ENCODE data around the gene CEL.
A peak's percentile ranks its signal among the peaks of the same experiment; 100 is the strongest.
"Not testable (repeated sequence)": the region's sequence is repeated elsewhere in the genome, so short reads cannot be mapped to it uniquely, and the experiment has no call there.

CEL gene

DNA sequence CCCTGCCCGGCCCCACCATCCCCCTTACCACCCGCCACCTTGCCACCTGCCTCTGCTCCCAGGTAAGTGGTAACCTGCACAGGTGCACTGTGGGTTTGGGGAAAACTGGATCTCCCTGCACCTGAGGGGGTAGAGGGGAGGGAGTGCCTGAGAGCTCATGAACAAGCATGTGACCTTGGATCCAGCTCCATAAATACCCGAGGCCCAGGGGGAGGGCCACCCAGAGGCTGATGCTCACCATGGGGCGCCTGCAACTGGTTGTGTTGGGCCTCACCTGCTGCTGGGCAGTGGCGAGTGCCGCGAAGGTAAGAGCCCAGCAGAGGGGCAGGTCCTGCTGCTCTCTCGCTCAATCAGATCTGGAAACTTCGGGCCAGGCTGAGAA is at the start of gene CEL:
Gene CEL (plus strand): TSS at position 218 of the 382 bp plus-strand sequence. CDS start 22 bp downstream, at position 240.
- H3K4me3 ChIP-seq (ENCODE audit: insufficient read length, low read depth); H3K27me3 ChIP-seq (ENCODE audit: insufficient read depth, insufficient read length); H3K9me3 ChIP-seq (ENCODE audit: insufficient read depth, low read length); DNase-seq (ENCODE audit: low read depth, low spot score); H3K9ac ChIP-seq (ENCODE audit: insufficient read length, low read depth): not testable (repeated sequence)
- Histone ChIP-seq H3K4me1 (ENCODE audit: insufficient read depth, insufficient read length) (peaks cover 31% of the 10 kb centered on the region), H3K36me3 (ENCODE audit: insufficient read depth, insufficient read length, low read length) (peaks cover 56% of the 10 kb centered on the region)

DNA sequence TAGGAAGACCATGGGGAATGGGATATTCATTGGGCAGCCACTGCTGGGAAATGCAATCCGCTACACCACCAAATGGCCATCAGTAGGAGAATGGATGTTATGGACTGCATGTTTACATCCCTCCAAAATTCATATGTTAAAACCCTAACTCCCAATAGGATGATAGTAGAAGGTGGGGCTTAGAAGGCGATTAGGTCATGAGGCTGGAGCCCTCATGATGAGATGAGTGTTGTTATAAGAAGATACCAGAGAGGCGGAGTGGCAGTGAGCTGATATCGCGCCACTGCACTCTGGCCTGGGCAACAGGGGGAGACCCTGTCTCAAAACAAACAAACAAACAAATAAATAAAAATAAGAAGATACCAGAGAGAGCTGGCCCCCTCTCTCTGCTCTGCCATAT is 47.1 kb upstream of the CEL start:
- no peak for TF ChIP-seq SUZ12 (IDR thresholded peaks at IDR 0.05; ENCODE audit: extremely low read depth, insufficient read depth, insufficient read length)
- no peak for TF ChIP-seq YY1 (IDR thresholded peaks at IDR 0.05; ENCODE audit: insufficient read depth, insufficient read length)
- no peak for TF ChIP-seq ZNF274 (IDR thresholded peaks at IDR 0.05; ENCODE audit: low read depth, low read length)
- DNase-seq (ENCODE audit: low read depth, low spot score) = no peak
- Histone ChIP-seq H3K36me3 (ENCODE audit: insufficient read depth, insufficient read length, low read length) (no peaks in the 10 kb centered on the region), H3K27me3 (ENCODE audit: insufficient read depth, insufficient read length) (peaks cover 21% of the 10 kb centered on the region), H3K4me1 (ENCODE audit: insufficient read depth, insufficient read length) (no peaks in the 10 kb centered on the region), H3K9me3 (ENCODE audit: insufficient read depth, low read length) (0 out of 2 replicates have a peak, but pooled peaks cover 4% of the 10 kb centered on the region), H3K4me3 (ENCODE audit: insufficient read length, low read depth) (no peak overlapping the region), H3K9ac (ENCODE audit: insufficient read length, low read depth) (no peak overlapping the region)

DNA sequence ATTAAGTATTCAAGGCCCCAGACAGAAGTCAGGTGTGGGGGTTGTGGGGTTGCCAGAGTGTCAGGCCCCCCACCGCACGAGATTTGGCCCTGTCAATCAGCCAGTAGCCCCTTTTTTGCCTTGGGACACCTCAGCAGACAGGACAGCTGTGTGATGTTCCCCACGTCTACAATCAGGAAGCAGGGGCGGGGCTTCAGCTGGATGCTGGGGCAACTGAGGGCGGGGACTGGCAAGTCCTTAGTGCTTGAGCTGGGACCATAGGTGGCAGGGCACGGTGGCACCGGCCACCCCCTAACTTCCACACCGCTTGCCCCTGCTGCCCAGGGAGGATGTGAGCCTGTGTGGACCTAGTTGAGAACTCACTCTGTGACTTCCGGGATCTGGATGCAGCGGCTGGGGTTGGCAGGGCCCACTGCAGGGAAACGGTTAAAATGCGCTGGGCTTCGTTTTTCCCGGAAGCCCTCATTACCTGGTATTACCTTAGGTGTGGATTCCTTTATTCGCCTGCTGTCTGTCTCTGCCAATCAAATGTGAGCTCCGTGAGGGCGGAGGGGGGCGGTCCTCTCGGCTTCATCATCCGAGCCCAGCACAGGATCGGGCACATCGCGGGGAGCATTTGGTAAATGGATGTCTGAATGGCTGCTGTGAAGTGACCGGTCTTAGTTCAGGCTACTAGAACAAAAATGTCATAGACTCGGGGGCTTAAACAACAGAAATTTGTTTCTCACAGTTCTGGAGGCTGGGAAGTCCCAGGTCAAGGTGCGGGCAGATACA is 38.5 kb upstream of the CEL start:
- no peaks in the 10 kb centered on the region for H3K9me3 ChIP-seq (ENCODE audit: insufficient read depth, low read length)
- peaks cover 4% of the 10 kb centered on the region for H3K27me3 ChIP-seq (ENCODE audit: insufficient read depth, insufficient read length)
- H3K9ac ChIP-seq (ENCODE audit: insufficient read length, low read depth) = no peak overlapping the region
- no peaks in the 10 kb centered on the region for H3K36me3 ChIP-seq (ENCODE audit: insufficient read depth, insufficient read length, low read length)
- DNase-seq (ENCODE audit: low read depth, low spot score) = no peak
- no peaks in the 10 kb centered on the region for H3K4me1 ChIP-seq (ENCODE audit: insufficient read depth, insufficient read length)
- TF ChIP-seq ZNF274 (IDR thresholded peaks at IDR 0.05; ENCODE audit: low read depth, low read length) (no peak), YY1 (IDR thresholded peaks at IDR 0.05; ENCODE audit: insufficient read depth, insufficient read length) (no peak), SUZ12 (IDR thresholded peaks at IDR 0.05; ENCODE audit: extremely low read depth, insufficient read depth, insufficient read length) (no peak)
- no peak overlapping the region for H3K4me3 ChIP-seq (ENCODE audit: insufficient read length, low read depth)

DNA sequence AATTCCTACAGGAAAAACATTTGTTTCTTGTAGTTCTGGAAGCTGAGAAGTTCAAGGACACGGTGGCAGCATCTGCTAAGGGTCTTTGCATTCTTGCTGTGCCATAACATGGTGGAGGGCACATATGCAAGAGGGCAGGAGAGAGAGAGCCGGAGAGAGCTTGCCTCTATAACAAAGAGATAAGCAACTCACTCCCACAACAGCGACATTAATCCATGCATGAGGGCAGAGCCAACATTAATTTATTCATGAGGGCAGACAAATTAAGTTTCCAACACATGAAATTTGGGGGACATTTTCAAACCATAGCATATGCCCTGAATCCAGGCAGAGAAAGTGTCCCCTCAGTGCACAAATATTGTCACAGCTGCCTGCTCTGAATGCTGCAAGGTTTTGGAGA is 35.4 kb upstream of the CEL start:
- Histone ChIP-seq H3K4me3 (ENCODE audit: insufficient read length, low read depth) (no peak overlapping the region), H3K4me1 (ENCODE audit: insufficient read depth, insufficient read length) (peaks cover 3% of the 10 kb centered on the region), H3K36me3 (ENCODE audit: insufficient read depth, insufficient read length, low read length) (no peaks in the 10 kb centered on the region), H3K27me3 (ENCODE audit: insufficient read depth, insufficient read length) (peaks cover 4% of the 10 kb centered on the region), H3K9me3 (ENCODE audit: insufficient read depth, low read length) (peaks cover 1% of the 10 kb centered on the region), H3K9ac (ENCODE audit: insufficient read length, low read depth) (no peak overlapping the region)
- no peak for DNase-seq (ENCODE audit: low read depth, low spot score)
- TF ChIP-seq ZNF274 (IDR thresholded peaks at IDR 0.05; ENCODE audit: low read depth, low read length) (no peak), SUZ12 (IDR thresholded peaks at IDR 0.05; ENCODE audit: extremely low read depth, insufficient read depth, insufficient read length) (no peak), YY1 (IDR thresholded peaks at IDR 0.05; ENCODE audit: insufficient read depth, insufficient read length) (no peak)

DNA sequence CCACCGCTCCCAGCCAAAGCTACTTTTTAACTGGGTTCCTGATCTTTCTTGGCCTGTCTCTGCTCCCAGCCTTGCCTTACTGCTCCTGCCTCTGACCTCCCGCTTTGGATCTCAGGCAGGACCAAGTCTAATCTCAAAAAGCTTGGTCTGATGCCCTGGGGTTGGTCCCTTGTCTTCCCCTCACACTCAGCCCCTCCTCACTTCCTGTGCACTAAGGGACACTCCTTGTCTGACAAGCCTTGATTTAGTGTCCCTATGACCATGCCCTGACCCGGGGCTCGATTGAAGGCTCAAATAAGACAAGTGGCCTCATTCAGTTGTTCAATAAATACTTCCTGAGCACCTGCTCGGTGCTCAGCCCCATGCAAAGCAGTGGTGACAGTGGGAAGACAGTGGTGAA is 34.6 kb upstream of the CEL start:
- Histone ChIP-seq H3K9ac (ENCODE audit: insufficient read length, low read depth) (no peak overlapping the region), H3K36me3 (ENCODE audit: insufficient read depth, insufficient read length, low read length) (peaks cover 2% of the 10 kb centered on the region), H3K4me3 (ENCODE audit: insufficient read length, low read depth) (no peak overlapping the region), H3K9me3 (ENCODE audit: insufficient read depth, low read length) (peaks cover 9% of the 10 kb centered on the region), H3K27me3 (ENCODE audit: insufficient read depth, insufficient read length) (peaks cover 4% of the 10 kb centered on the region), H3K4me1 (ENCODE audit: insufficient read depth, insufficient read length) (peaks cover 3% of the 10 kb centered on the region)
- TF ChIP-seq ZNF274 (IDR thresholded peaks at IDR 0.05; ENCODE audit: low read depth, low read length) (no peak), SUZ12 (IDR thresholded peaks at IDR 0.05; ENCODE audit: extremely low read depth, insufficient read depth, insufficient read length) (no peak), YY1 (IDR thresholded peaks at IDR 0.05; ENCODE audit: insufficient read depth, insufficient read length) (no peak)
- no peak for DNase-seq (ENCODE audit: low read depth, low spot score)

DNA sequence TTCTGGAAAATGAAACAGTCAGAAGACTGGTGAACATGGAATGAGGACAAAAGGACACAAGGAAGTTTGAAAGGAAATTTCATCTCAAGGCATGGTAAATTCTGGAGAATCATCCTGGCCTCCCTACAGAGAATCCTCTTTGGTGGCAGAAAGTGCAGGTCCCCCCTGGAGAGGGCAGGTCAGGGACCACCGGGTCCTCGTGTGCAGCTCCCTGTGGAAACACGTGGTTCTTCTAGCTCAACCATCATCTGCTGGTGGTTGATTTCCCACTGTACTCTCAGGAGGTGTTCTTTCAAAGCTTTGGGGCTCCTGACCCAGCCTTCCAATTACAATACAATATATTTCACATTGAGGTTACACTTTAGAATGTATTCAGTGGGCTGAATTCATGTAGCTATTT is 33.6 kb upstream of the CEL start:
- peaks cover 19% of the 10 kb centered on the region for H3K9me3 ChIP-seq (ENCODE audit: insufficient read depth, low read length)
- no peak overlapping the region for H3K9ac ChIP-seq (ENCODE audit: insufficient read length, low read depth)
- peaks cover 13% of the 10 kb centered on the region for H3K36me3 ChIP-seq (ENCODE audit: insufficient read depth, insufficient read length, low read length)
- TF ChIP-seq ZNF274 (IDR thresholded peaks at IDR 0.05; ENCODE audit: low read depth, low read length) = no peak
- no peak for TF ChIP-seq SUZ12 (IDR thresholded peaks at IDR 0.05; ENCODE audit: extremely low read depth, insufficient read depth, insufficient read length)
- no peak for TF ChIP-seq YY1 (IDR thresholded peaks at IDR 0.05; ENCODE audit: insufficient read depth, insufficient read length)
- peaks cover 4% of the 10 kb centered on the region for H3K27me3 ChIP-seq (ENCODE audit: insufficient read depth, insufficient read length)
- DNase-seq (ENCODE audit: low read depth, low spot score) = no peak
- no peak overlapping the region for H3K4me3 ChIP-seq (ENCODE audit: insufficient read length, low read depth)
- H3K4me1 ChIP-seq (ENCODE audit: insufficient read depth, insufficient read length) = peaks cover 3% of the 10 kb centered on the region

DNA sequence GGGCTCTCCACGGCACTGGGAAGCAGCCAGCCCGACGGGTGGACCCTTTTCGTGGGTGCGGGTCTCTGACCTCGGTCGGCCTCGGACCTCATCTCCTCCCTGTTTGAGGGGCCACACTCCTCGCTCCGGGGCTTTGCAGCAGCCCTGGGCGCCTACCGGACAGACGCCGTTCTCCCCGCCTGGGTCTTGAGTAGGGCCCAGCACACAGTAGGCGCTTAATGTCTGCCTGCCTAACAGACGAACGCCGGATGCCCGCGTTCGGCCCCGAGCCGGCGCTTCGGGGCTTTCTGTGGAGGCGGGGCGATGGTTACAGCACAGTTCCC is 31.8 kb upstream of the CEL start:
- DNase-seq (ENCODE audit: low read depth, low spot score) = no peak
- H3K9ac ChIP-seq (ENCODE audit: insufficient read length, low read depth) = peak overlapping the region; percentile 96
- H3K27me3 ChIP-seq (ENCODE audit: insufficient read depth, insufficient read length) = peaks cover 4% of the 10 kb centered on the region
- peaks cover 26% of the 10 kb centered on the region for H3K9me3 ChIP-seq (ENCODE audit: insufficient read depth, low read length)
- TF ChIP-seq YY1 (IDR thresholded peaks at IDR 0.05; ENCODE audit: insufficient read depth, insufficient read length) = no peak
- peak overlapping the region; percentile 96 for H3K4me3 ChIP-seq (ENCODE audit: insufficient read length, low read depth)
- H3K4me1 ChIP-seq (ENCODE audit: insufficient read depth, insufficient read length) = peaks cover 3% of the 10 kb centered on the region
- H3K36me3 ChIP-seq (ENCODE audit: insufficient read depth, insufficient read length, low read length) = peaks cover 26% of the 10 kb centered on the region
